Thymus (tissue), 14 donors: ENCODE results near the gene RPLP2. TPM values are rescaled to one million over a fixed set of nuclear protein-coding genes. Genes with fewer than 3 reads are reported as not detected.
A peak's percentile ranks its signal among the peaks of the same experiment; 100 is the strongest.

Experiments used
- DNase-seq, 9 donors: peaks; one replicate each; pipeline ENCODE4 v3.0.0-alpha.2; 2013; ENCODE audit warnings: low spot score in 9 of 9, low read depth in 6 of 9, missing footprints in 1 of 9
- H3K27ac ChIP-seq, 2 donors: one replicate each; pipeline ENCODE4 v1.5.1; 2013; ENCODE audit warnings: control low read depth in 1 of 2, low read depth in 1 of 2, low read length in 1 of 2, mild to moderate bottlenecking in 1 of 2, moderate library complexity in 1 of 2
- H3K27me3 ChIP-seq, 2 donors: one replicate each; pipeline ENCODE4 v1.5.1; 2013; ENCODE audit warnings: low read length in 1 of 2; ENCODE audit not compliant: control insufficient read depth in 2 of 2, insufficient read depth in 1 of 2
- H3K36me3 ChIP-seq, 2 donors: one replicate each; pipeline ENCODE4 v1.5.1; 2013; ENCODE audit warnings: low read length in 1 of 2, mild to moderate bottlenecking in 1 of 2, moderate library complexity in 1 of 2; ENCODE audit not compliant: control insufficient read depth in 2 of 2, insufficient read depth in 2 of 2
- H3K4me1 ChIP-seq, 2 donors: one replicate each; pipeline ENCODE4 v1.5.1; 2013; ENCODE audit warnings: low read length in 2 of 2; ENCODE audit not compliant: control insufficient read depth in 2 of 2, insufficient read depth in 2 of 2
- H3K4me3 ChIP-seq, 2 donors: one replicate each; pipeline ENCODE4 v1.5.1; 2013; ENCODE audit warnings: low read length in 2 of 2, control low read depth in 1 of 2, mild to moderate bottlenecking in 1 of 2
- H3K9me3 ChIP-seq, 2 donors: one replicate each; pipeline ENCODE4 v1.5.1; 2013; ENCODE audit warnings: low read length in 1 of 2, mild to moderate bottlenecking in 1 of 2; ENCODE audit not compliant: control insufficient read depth in 2 of 2, insufficient read depth in 1 of 2
- WGBS: extraction: QIAGEN DNeasy Blood & Tissue Kit; methylation state at CpG from one replicate; pipeline ENCODE4 v1.1.7; 2013; 5-methylcytosine and 5-hydroxymethylcytosine counted together
- long read RNA-seq, 10 donors: transcript quantifications; one replicate each; lab custom pipeline, GENCODE V29; 2026
- polyA plus RNA-seq: library from polyadenylated mRNA; stranded (reverse); fragments of 200-250 nt; gene quantifications from one replicate; pipeline ENCODE4 v1.2.3, GENCODE V29; 2013
- total RNA-seq: library from RNA; stranded (reverse); fragments of 120-200 nt; gene quantifications from one replicate; pipeline ENCODE4 v1.2.4, GENCODE V29; 2013
- donor health status: healthy.

Gene RPLP2
- 1,873 TPM for total RNA-seq
- 2,667 TPM for polyA plus RNA-seq
- long read RNA-seq, donor 1, transcript RPLP2-205 (2 exons, 646 nt), result minor isoform, 6 of 200 reads
- long read RNA-seq, donor 1, transcript RPLP2-207 (4 exons, 637 nt), result minor isoform, 20 of 200 reads
- long read RNA-seq, donor 1, transcript RPLP2-201 (5 exons, 781 nt), result major isoform, 145 of 200 reads
- long read RNA-seq, donor 1, transcript RPLP2-203 (3 exons, 489 nt), result minor isoform, 14 of 200 reads
- long read RNA-seq, donor 1, partial matches to known transcripts, result 5 of 200 reads
- long read RNA-seq, donor 1, other reads (novel, unspliced or antisense), result 10 of 200 reads
- long read RNA-seq, donor 2, result 0 reads
- long read RNA-seq, donor 3, transcript RPLP2-201 (5 exons, 781 nt), result major isoform, 1,431 of 1,921 reads
- long read RNA-seq, donor 3, transcript RPLP2-207 (4 exons, 637 nt), result minor isoform, 181 of 1,921 reads
- long read RNA-seq, donor 3, transcript RPLP2-203 (3 exons, 489 nt), result minor isoform, 49 of 1,921 reads
- long read RNA-seq, donor 3, transcript RPLP2-205 (2 exons, 646 nt), result minor isoform, 62 of 1,921 reads
- long read RNA-seq, donor 3, partial matches to known transcripts, result 98 of 1,921 reads
- long read RNA-seq, donor 3, other reads (novel, unspliced or antisense), result 96 of 1,921 reads
- long read RNA-seq, donor 4, transcript RPLP2-201 (5 exons, 781 nt), result major isoform, 727 of 1,141 reads
- long read RNA-seq, donor 4, transcript RPLP2-203 (3 exons, 489 nt), result minor isoform, 54 of 1,141 reads
- long read RNA-seq, donor 4, transcript RPLP2-207 (4 exons, 637 nt), result minor isoform, 127 of 1,141 reads
- long read RNA-seq, donor 4, transcript RPLP2-205 (2 exons, 646 nt), result minor isoform, 60 of 1,141 reads
- long read RNA-seq, donor 4, partial matches to known transcripts, result 121 of 1,141 reads
- long read RNA-seq, donor 4, other reads (novel, unspliced or antisense), result 50 of 1,141 reads
- long read RNA-seq, donor 5, transcript RPLP2-203 (3 exons, 489 nt), result minor isoform, 69 of 2,707 reads
- long read RNA-seq, donor 5, transcript RPLP2-207 (4 exons, 637 nt), result minor isoform, 217 of 2,707 reads
- long read RNA-seq, donor 5, transcript RPLP2-205 (2 exons, 646 nt), result minor isoform, 126 of 2,707 reads
- long read RNA-seq, donor 5, transcript RPLP2-201 (5 exons, 781 nt), result major isoform, 1,948 of 2,707 reads
- long read RNA-seq, donor 5, partial matches to known transcripts, result 207 of 2,707 reads
- long read RNA-seq, donor 5, other reads (novel, unspliced or antisense), result 136 of 2,707 reads
- long read RNA-seq, donor 6, transcript RPLP2-205 (2 exons, 646 nt), result minor isoform, 36 of 994 reads
- long read RNA-seq, donor 6, transcript RPLP2-201 (5 exons, 781 nt), result major isoform, 732 of 994 reads
- long read RNA-seq, donor 6, transcript RPLP2-207 (4 exons, 637 nt), result minor isoform, 93 of 994 reads
- long read RNA-seq, donor 6, transcript RPLP2-203 (3 exons, 489 nt), result minor isoform, 26 of 994 reads
- long read RNA-seq, donor 6, partial matches to known transcripts, result 75 of 994 reads
- long read RNA-seq, donor 6, other reads (novel, unspliced or antisense), result 32 of 994 reads
- long read RNA-seq, donor 7, transcript RPLP2-203 (3 exons, 489 nt), result minor isoform, 112 of 2,059 reads
- long read RNA-seq, donor 7, transcript RPLP2-201 (5 exons, 781 nt), result major isoform, 1,091 of 2,059 reads
- long read RNA-seq, donor 7, transcript RPLP2-205 (2 exons, 646 nt), result minor isoform, 81 of 2,059 reads
- long read RNA-seq, donor 7, transcript RPLP2-207 (4 exons, 637 nt), result minor isoform, 164 of 2,059 reads
- long read RNA-seq, donor 7, partial matches to known transcripts, result 196 of 2,059 reads
- long read RNA-seq, donor 7, other reads (novel, unspliced or antisense), result 414 of 2,059 reads
- long read RNA-seq, donor 8, transcript RPLP2-207 (4 exons, 637 nt), result minor isoform, 24 of 687 reads
- long read RNA-seq, donor 8, transcript RPLP2-205 (2 exons, 646 nt), result minor isoform, 6 of 687 reads
- long read RNA-seq, donor 8, transcript RPLP2-201 (5 exons, 781 nt), result major isoform, 596 of 687 reads
- long read RNA-seq, donor 8, partial matches to known transcripts, result 20 of 687 reads
- long read RNA-seq, donor 8, other reads (novel, unspliced or antisense), result 36 of 687 reads
- long read RNA-seq, donor 9, transcript RPLP2-207 (4 exons, 637 nt), result minor isoform, 83 of 1,026 reads
- long read RNA-seq, donor 9, transcript RPLP2-201 (5 exons, 781 nt), result major isoform, 760 of 1,026 reads
- long read RNA-seq, donor 9, transcript RPLP2-203 (3 exons, 489 nt), result minor isoform, 21 of 1,026 reads
- long read RNA-seq, donor 9, transcript RPLP2-205 (2 exons, 646 nt), result minor isoform, 48 of 1,026 reads
- long read RNA-seq, donor 9, partial matches to known transcripts, result 62 of 1,026 reads
- long read RNA-seq, donor 9, other reads (novel, unspliced or antisense), result 51 of 1,026 reads
- long read RNA-seq, donor 10, transcript RPLP2-205 (2 exons, 646 nt), result minor isoform, 55 of 1,494 reads
- long read RNA-seq, donor 10, transcript RPLP2-203 (3 exons, 489 nt), result minor isoform, 29 of 1,494 reads
- long read RNA-seq, donor 10, transcript RPLP2-207 (4 exons, 637 nt), result minor isoform, 88 of 1,494 reads
- long read RNA-seq, donor 10, transcript RPLP2-201 (5 exons, 781 nt), result major isoform, 1,129 of 1,494 reads
- long read RNA-seq, donor 10, partial matches to known transcripts, result 94 of 1,494 reads
- long read RNA-seq, donor 10, other reads (novel, unspliced or antisense), result 98 of 1,494 reads

- Histone ChIP-seq H3K4me3 (peak within 1 kb of the TSS; percentile 70 to 83), H3K36me3 (peaks cover 26 to 33% of the 10 kb centered on the region in 2 donors), H3K9me3 (peaks cover 0 to 5% of the 10 kb centered on the region in 2 donors), H3K4me1 (peaks cover 25 to 32% of the 10 kb centered on the region in 2 donors), H3K27ac (peak within 1 kb of the TSS; percentile 90 to 96), H3K27me3 (no peaks in the 10 kb centered on the region)
- under 1% methylated on average over 81 of the region's 81 CpGs for WGBS
- DNase-seq, result peak; percentile 93 to 99 (median 98)
These were observed at the start of gene RPLP2 for GRCh38 chr11:809287-810039. Gene RPLP2, plus strand, starts transcription at chr11:809967. Its CDS starts 268 bp downstream, at chr11:810235.

DNA sequence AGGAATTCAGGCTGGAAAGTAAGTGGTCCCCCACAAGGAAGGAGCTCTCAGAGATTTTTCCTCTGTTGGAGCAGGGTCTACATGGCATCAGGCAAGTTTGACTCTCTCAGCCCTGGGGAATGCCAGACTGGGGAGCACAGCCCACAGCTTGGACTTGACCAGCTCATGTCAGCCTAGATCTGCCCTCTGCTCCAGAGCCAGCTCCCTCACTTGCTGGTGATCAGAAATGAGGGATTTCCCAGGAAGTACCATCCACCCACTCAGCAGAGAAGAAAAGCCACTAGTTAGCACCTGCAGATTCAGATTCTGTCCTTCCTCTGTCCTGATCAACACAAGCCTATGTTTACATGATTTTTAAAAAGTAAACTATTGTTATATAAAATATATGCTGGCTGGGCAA is 49.5 kb upstream of the RPLP2 start:
- no peak overlapping the region for H3K4me3 ChIP-seq
- no peak overlapping the region for H3K27ac ChIP-seq
- no peaks in the 10 kb centered on the region for H3K4me1 ChIP-seq
- H3K9me3 ChIP-seq, result no peaks in the 10 kb centered on the region
- no peak for DNase-seq
- no peaks in the 10 kb centered on the region for H3K27me3 ChIP-seq
- peaks cover 77 to 87% of the 10 kb centered on the region in 2 donors for H3K36me3 ChIP-seq

DNA sequence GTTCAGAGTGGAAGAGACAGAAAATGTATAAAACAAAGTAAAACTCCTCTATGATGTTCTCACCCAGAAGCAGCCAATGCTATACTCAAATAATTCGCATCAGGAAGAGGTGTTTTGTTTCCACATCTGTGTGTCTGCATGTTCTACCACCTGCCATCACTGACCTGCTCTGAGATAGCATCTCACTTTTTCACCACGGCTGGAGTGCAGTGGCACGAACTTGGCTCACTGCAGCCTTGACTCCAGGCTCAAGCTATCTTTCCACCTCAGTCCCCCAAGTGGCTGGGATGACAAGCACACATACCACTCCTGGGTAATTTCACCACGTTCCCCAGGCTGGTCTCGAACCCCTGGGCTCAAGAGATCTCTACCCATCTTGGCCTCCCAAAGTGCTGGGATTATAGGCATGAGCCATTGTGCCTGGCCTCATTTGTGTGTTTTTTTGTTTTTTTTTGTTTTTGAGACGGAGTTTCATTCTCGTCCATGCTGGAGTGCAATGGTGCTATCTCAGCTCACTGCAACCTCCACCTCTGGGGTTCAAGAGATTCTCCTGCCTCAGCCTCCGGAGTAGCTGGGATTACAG is 48.1 kb upstream of the RPLP2 start:
- 96% methylated on average over 8 of the region's 8 CpGs for WGBS
- H3K27ac ChIP-seq, result no peak overlapping the region
- peaks cover 82% of the 10 kb centered on the region in 2 donors for H3K36me3 ChIP-seq
- no peaks in the 10 kb centered on the region for H3K9me3 ChIP-seq
- H3K4me1 ChIP-seq, result no peaks in the 10 kb centered on the region
- no peak for DNase-seq
- no peak overlapping the region for H3K4me3 ChIP-seq
- no peaks in the 10 kb centered on the region for H3K27me3 ChIP-seq

- WGBS, result 71% methylated on average over 10 of the region's 10 CpGs
- no peak overlapping the region for H3K27ac ChIP-seq
These were observed 47.2 kb upstream of the RPLP2 start for GRCh38 chr11:762421-763072.

GRCh38 chr11:763073-763463 is 46.7 kb upstream of the RPLP2 start:
- Histone ChIP-seq H3K4me3 (no peak overlapping the region), H3K4me1 (no peaks in the 10 kb centered on the region), H3K36me3 (peaks cover 72 to 81% of the 10 kb centered on the region in 2 donors), H3K9me3 (no peaks in the 10 kb centered on the region), H3K27ac (no peak overlapping the region), H3K27me3 (no peaks in the 10 kb centered on the region)
- WGBS, result 96% methylated on average over 24 of the region's 24 CpGs
- DNase-seq, result no peak

More at GRCh38 chr11:762421-763072, 47.2 kb upstream of the RPLP2 start:
- peak in 1 of 9 donors; percentile 28 for DNase-seq
- Histone ChIP-seq H3K27me3 (no peaks in the 10 kb centered on the region), H3K4me1 (no peaks in the 10 kb centered on the region), H3K9me3 (no peaks in the 10 kb centered on the region), H3K4me3 (no peak overlapping the region), H3K36me3 (peaks cover 74 to 86% of the 10 kb centered on the region in 2 donors)

- H3K4me1 ChIP-seq, result no peaks in the 10 kb centered on the region
- no peak for DNase-seq
- no peaks in the 10 kb centered on the region for H3K27me3 ChIP-seq
- no peaks in the 10 kb centered on the region for H3K9me3 ChIP-seq
- H3K4me3 ChIP-seq, result no peak overlapping the region
- peak overlapping the region in 1 of 2 donors; percentile 2 for H3K27ac ChIP-seq
- H3K36me3 ChIP-seq, result peaks cover 72 to 79% of the 10 kb centered on the region in 2 donors
- WGBS, result 98% methylated on average over 22 of the region's 22 CpGs
These were observed 46.0 kb upstream of the RPLP2 start for GRCh38 chr11:763549-764321.
